Measurements from ENCODE around the gene VAC14. TPM values are rescaled to one million over a fixed set of nuclear protein-coding genes. Genes with fewer than 3 reads are reported as not detected.

VAC14 gene
- total RNA-seq, 4 donors from 2014 or later = 18.6 to 32.2 (median 25.9) TPM

GRCh38 chr16:70680495-70681381 lies 120.2 kb downstream of the VAC14 start:
- Histone ChIP-seq H3K36me3 (peaks cover 30 to 61% (median 43%) of the 10 kb centered on the region in 3 donors), H3K4me1 (peaks cover 42 to 67% (median 49%) of the 10 kb centered on the region in 3 donors), H3K9me3 (no peaks in the 10 kb centered on the region), H3K27ac (peak overlapping the region; percentile 55 to 95 (median 82)), H3K27me3 (no peaks in the 10 kb centered on the region), H3K4me3 (peak overlapping the region in 1 of 4 donors; percentile 19)
- TF ChIP-seq POLR2A (IDR thresholded peaks at IDR 0.05) (no peak), CTCF (IDR thresholded peaks at IDR 0.05) (no peak)
- no peak for DNase-seq
- intact Hi-C loops (cut with DNase I) = no loop called here
- WGBS, 2 donors = 69 to 81% methylated on average over 3 to 10 of the region's 18 CpGs

DNA sequence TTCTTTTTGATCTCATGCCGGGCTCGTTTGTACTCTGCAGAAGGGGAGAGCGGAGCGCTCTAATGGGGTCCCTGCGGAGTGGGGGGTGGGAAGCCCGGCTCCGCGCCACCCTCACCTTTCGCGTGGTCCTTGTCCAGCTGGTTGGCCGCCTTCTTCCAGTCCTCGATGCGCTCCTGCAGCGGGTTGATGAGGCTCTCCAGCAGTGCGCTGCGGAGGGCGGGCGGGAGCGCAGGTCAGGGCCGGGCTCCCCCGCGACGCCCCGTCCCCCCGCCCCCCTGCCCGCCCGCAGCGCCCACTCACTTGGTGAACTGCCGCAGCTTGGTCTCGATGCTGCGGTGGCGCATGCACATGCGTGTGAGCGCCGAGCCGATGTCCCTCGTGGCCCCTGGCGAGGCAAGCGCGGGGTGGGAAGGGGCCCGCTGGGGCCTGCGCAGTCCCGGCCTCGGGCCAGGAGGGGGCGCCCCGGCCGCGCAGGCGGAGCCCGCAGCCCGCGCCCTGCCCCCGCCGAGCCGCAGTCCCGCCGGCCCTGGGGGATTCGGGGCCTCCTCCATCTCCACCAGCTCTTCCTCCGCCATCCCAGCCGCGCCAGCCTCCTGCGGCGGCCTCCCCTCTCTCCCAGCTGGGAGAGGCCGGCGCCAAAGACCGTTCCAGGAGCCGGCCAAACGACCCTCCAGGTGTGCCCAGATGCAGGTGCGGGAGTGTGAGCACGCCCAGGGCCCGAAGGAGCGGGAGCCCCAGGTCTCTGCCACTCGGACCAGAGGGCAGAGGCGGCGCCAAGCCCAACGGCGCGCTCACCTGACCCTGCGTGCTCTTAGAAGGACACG lies 121.1 kb downstream of the VAC14 start:
- H3K36me3 ChIP-seq = peaks cover 30 to 69% (median 46%) of the 10 kb centered on the region in 3 donors
- peak overlapping the region in 1 of 4 donors; percentile 21 for H3K4me3 ChIP-seq

GRCh38 chr16:70678898-70679670 lies 121.9 kb downstream of the VAC14 start:
- H3K9me3 ChIP-seq = no peaks in the 10 kb centered on the region
- peaks cover 30 to 77% (median 46%) of the 10 kb centered on the region in 3 donors for H3K36me3 ChIP-seq
- no peak for DNase-seq
- intact Hi-C loops (cut with DNase I) = loop anchor here (5.0 kb wide), 1 partner anchor 93 kb away; no protein-coding TSS in a partner anchor
- no peaks in the 10 kb centered on the region for H3K27me3 ChIP-seq
- H3K4me3 ChIP-seq = no peak overlapping the region
- H3K4me1 ChIP-seq = peaks cover 29 to 55% (median 40%) of the 10 kb centered on the region in 3 donors
- no peak for TF ChIP-seq CTCF (IDR thresholded peaks at IDR 0.05)
- TF ChIP-seq POLR2A (IDR thresholded peaks at IDR 0.05) = no peak
- 70 to 73% methylated on average over 7 to 15 of the region's 31 CpGs for WGBS, 2 donors
- peak overlapping the region in 2 of 4 donors; percentile 17 to 76 for H3K27ac ChIP-seq

More for the DNA sequence above, 121.1 kb downstream of the VAC14 start:
- peak in 4 of 6 experiments; percentile 37 to 60 (median 58) for TF ChIP-seq CTCF (IDR thresholded peaks at IDR 0.05)
- TF ChIP-seq POLR2A (IDR thresholded peaks at IDR 0.05) = no peak
- no peaks in the 10 kb centered on the region for H3K27me3 ChIP-seq
- no peaks in the 10 kb centered on the region for H3K9me3 ChIP-seq
- DNase-seq = no peak
- H3K27ac ChIP-seq = peak overlapping the region in 3 of 4 donors; percentile 76 to 95 (median 88)
- 90% methylated on average over 2 of the region's 80 CpGs; no CpG with 5 or more reads in 1 of the 2 donors for WGBS, 2 donors
- peaks cover 37 to 63% (median 48%) of the 10 kb centered on the region in 3 donors for H3K4me1 ChIP-seq
- intact Hi-C loops (cut with DNase I) = loop anchor here (5.0 kb wide), 1 partner anchor 92 kb away; no protein-coding TSS in a partner anchor

GRCh38 chr16:70678121-70678897 lies 122.6 kb downstream of the VAC14 start:
- no peaks in the 10 kb centered on the region for H3K9me3 ChIP-seq
- no peak for DNase-seq
- H3K27me3 ChIP-seq = no peaks in the 10 kb centered on the region
- H3K4me3 ChIP-seq = no peak overlapping the region
- TF ChIP-seq POLR2A (IDR thresholded peaks at IDR 0.05) (no peak), CTCF (IDR thresholded peaks at IDR 0.05) (no peak)
- intact Hi-C loops (cut with DNase I) = loop anchor here (5.0 kb wide), 1 partner anchor 94 kb away; no protein-coding TSS in a partner anchor
- H3K27ac ChIP-seq = peak overlapping the region in 1 of 4 donors; percentile 19
- peaks cover 22 to 47% (median 33%) of the 10 kb centered on the region in 3 donors for H3K4me1 ChIP-seq
- H3K36me3 ChIP-seq = peaks cover 30 to 82% (median 46%) of the 10 kb centered on the region in 3 donors
- 83 to 84% methylated on average over 7 to 16 of the region's 22 CpGs for WGBS, 2 donors

Data from esophagus squamous epithelium (tissue), 5 donors.